HG03460 (cell line): Measurements from ENCODE around the gene HOXA6.

Experiments used
- ATAC-seq: cut with Tn5 transposase; IDR thresholded peaks from one replicate; pipeline ENCODE4 v1.9.1; 2021; ENCODE audit not compliant: unreplicated experiment

Gene HOXA6

DNA sequence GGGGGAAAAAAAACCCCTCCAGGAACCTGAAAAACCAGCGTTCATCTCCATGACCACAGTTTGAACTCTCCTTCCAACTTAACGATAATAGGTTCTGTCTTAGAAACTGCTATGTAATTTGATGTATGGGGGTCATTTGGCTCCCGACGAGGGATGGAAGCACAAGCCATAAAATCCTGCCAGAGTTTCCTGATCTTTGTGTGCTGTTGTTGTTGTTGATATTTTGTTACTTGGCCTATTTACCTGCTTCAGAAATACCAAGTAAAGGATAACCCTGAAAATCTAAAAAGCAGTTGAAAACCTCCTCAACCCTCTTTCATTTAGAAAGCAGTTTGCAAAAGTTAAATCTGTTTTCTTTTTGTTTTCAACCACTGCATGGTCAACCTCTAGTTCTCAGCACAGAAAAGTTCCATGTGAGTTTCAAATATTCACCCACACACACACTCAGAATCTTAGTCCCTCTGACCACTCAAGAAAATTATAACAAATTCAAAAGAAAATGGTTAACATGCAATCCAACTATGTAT is 35.8 kb downstream of the HOXA6 start:
- no peak for ATAC-seq

DNA sequence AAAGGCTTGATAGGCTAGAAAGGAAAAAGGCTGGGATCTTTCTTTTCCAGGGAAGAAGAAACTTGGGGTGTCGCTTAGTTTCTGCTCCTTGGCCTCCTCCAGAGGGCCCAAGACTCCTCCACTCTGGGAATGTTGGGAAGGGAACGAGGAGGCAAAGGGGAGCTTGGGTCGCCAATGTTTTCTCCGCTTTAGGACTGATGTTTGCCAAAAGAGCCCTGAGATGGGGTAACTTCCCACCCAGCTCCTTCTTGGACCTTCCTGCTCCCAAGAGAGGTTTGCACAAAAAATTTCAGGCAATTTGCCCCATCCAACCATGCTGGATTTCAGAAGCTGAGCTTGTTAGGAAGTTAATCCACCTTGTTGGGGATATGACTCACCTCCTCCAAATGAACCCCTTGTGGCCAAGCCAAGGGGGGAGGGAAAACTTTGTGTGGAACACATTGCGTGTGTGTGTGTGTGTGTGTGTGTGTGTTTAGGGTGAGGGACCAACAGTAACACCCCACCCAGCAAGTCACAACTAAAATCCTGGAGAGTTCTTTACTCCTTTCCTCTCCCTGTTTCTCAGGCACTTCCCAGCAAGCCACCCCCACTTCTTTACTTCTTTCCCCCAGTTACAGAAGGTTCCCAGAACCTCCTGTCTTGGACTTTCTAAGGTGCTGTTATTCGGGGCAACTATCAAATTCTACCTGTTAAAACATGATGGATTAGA is 36.4 kb downstream of the HOXA6 start:
- ATAC-seq = no peak

GRCh38 chr7:27110186-27111031 is 37.2 kb downstream of the HOXA6 start:
- no peak for ATAC-seq

GRCh38 chr7:27109466-27110185 is 37.9 kb downstream of the HOXA6 start:
- ATAC-seq = no peak

DNA sequence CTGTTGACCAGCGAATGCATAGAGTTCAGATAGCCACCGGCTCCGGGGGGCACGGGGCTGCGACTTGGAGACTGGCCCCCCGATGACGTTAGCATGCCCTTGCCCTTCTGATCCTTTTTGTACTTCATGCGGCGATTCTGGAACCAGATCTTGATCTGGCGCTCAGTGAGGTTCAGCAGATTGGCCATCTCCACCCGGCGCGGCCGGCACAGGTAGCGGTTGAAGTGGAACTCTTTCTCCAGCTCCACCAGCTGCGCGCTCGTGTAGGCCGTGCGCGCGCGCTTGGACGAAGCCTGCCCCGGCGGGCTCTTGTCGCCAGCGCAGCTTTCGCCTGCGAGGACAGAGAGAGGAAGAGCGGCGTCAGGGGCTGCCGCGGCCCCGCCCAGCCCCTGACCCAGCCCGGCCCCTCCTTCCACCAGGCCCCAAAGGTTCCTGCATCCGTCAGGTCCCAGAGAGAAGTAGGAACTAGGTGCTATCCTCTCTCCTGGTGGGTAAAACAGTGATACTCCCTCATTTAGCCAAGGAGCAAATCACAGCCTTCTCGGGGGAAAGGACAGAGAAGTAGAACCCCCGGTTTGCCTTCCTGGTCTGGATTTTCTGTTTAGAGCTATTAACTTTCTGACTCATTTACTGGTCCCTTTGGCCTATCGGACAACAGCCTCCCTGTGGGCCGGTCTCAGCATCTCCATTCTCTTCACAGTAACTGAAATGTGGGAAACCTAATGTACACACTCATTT is 39.0 kb downstream of the HOXA6 start:
- ATAC-seq = no peak

DNA sequence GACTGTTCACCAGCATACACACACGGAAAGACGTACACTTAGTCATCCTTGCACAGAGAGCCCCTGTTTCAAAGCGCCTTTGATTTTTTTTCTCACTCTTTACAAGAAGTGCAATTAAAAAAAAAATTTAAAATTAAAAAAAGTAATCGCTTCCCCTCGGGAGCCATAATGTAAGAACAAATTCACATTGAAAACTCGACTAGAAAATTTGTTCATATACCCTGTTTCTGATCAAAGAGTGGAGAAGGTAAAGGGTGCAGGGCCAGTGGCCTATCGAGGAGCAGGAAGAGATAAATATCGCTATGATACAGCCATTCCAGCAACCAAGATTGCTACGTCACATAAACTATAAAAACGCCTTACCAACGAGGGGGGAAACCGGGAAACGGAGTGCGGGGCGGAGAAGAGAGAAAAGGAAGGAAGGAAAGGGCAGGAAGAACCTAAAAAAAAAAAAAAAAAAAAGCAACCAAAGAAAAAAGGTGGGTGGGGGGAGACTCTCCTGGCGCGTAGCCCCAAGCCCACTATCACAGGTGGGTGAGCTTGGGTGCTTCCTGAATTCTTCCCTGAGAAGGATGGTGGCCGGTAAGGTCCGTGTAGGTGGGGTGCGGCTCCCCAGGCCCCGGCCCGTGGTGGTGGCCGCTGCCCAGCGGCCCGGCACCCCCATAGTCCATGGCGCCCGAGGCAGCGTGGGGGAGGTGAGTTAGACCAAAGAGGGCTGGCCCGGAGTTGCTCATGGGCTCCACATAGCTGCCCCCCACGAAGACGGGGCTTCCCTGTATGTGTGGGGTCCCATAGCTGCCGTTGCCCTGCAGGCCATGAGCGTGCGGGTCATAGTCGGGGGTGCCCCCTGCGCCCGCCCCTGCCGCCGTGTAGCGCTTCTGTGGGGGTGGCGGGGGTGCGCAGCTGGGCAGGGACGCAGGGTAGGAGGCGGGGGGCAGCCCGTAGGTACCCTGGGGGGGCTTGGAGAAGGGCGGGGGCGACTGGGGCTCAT is 39.9 kb downstream of the HOXA6 start:
- no peak for ATAC-seq

- ATAC-seq = no peak
These were observed 40.7 kb downstream of the HOXA6 start for GRCh38 chr7:27106901-27107240.

- no peak for ATAC-seq
These were observed 41.2 kb downstream of the HOXA6 start for GRCh38 chr7:27106181-27106900.

GRCh38 chr7:27105301-27106031 is 42.1 kb downstream of the HOXA6 start:
- no peak for ATAC-seq

- no peak for ATAC-seq
These were observed 43.1 kb downstream of the HOXA6 start for GRCh38 chr7:27104341-27105058.

- ATAC-seq = no peak
These were observed 43.9 kb downstream of the HOXA6 start for GRCh38 chr7:27103489-27104226.

DNA sequence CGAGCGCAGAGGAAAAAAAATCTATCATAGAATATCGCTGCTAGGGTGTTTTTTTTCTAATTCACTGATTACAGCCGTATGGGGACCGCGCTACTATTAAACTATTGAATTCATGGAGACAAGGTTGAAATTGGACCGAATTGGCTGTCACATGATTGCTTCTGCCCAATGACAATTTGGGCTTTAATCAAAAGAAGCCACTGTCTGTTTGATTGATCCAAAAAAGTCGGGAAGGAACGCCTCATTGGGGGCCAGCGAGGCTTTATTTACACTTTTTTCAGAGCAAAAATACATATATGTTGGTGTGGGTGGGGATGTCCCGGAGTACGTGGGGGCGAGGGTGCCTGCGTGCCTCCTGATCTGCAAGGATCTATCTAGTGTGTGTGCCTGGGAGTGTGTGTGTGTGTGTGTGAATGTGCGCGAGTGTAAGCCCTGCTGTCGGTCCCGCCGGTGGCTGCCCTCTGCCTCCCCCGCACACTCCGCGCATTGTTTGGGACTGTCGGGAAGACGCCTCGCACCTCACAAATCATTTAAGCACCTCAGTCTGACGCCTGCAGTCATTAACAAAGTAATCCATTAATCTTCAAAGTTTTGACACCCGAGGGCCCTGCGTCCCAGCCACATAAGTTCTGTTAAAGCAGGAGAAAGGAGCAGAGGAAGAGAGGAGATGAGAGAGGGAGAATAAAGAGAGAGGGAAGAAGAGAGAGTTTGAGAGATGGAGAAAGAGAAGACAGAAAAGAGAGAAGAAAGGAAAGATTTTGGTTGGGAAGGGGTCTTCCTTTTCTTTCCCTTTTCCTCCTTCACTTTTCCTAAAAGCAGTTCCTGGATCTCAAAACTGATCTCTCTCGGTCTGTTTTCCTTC is 44.8 kb downstream of the HOXA6 start, which contains the start of gene HOXA2:
Gene HOXA2 (minus strand): TSS at position 103 of the 862 bp plus-strand sequence. CDS start 183 bp downstream, outside the sequence.
- ATAC-seq = no peak

- ATAC-seq = no peak
These were observed 45.5 kb downstream of the HOXA6 start for GRCh38 chr7:27101957-27102580.

DNA sequence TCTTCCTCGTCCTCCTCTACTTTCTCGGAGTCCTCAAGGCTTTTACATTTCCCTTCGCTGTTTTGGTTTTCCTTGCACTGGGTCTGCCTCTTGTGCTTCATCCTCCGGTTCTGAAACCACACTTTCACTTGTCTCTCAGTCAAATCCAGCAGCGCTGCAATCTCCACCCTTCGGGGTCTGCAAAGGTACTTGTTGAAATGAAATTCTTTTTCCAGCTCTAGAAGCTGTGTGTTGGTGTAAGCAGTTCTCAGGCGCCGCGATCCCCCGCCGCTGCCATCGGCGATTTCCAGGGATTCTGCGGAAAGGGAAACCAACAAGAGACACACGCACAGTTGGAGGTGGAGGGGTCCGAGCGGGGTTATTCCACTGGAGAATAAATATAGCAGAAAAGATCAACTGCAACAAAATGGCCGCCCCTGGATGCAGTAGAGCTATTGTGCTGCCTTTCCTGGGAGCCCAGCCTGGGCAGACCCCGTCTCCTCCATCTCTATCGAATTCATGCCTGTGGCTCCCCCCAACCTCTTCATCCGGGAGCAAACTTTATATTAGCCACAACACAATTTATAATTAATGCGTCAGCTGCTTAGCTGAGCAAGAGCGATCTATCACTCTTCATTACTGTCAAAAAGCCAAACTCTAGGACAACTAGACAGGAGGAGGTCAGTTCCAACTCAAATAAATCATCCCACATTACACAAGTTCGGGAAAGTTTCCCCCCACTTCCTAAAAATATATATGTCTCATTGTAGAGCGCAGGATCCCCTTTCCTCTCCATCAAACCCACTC is 46.2 kb downstream of the HOXA6 start:
- no peak for ATAC-seq

GRCh38 chr7:27100694-27101170 is 46.8 kb downstream of the HOXA6 start:
- no peak for ATAC-seq
